Measurements from ENCODE around the gene VLDLR. TPM values are rescaled to one million over a fixed set of nuclear protein-coding genes. Genes with fewer than 3 reads are reported as not detected.

VLDLR gene
- total RNA-seq, 4 donors from 2014 or later = 1.6 to 9.6 (median 3.2) TPM

DNA sequence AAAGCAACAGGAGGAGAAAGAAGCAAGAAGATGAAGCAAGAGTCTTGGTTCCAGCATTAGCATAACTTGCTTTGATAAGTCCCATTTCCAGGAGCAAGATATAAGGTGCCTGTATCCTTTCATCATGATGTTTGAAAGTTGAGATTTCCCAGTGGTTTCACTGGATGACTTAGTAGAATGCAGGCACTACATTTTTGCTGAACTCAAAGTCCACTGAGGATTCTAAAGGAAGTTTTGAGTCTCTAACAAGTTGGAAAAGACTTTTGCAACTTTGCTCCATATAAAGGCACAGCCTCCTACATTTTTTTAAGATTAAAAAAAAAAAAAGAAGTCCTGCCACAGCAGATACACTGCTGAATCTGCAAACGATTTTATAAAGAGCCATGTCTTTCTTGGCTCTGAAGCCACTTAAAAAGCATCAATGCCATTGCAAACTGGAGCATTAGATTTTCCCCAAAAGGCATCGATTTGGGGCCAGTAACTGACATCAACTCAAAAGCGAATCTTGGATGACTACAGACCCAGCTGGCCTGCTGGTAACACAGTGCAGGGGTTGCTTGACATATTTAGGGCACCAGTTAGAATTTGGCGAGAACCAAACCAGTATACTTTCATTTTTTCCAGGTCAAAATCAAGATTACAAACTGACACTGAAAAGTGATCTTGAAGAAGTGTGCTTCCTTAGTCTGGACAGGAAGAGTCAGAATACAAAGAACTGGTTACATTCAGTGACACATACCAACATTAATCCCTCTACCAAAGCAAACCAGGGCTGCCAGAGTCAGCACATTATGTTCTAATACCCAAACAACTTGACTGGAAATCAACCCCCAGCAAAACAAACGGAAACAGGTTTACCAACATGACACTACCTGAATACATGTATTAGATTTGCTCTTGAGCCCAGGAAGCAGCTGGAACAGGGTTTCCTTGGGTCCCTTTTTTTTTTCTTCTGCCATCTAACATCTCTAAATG, 56.6 kb downstream of the VLDLR start:
- DNase-seq (ENCODE audit: low spot score in 2 of 2) = no peak
- TF ChIP-seq POLR2A (IDR thresholded peaks at IDR 0.05) = no peak
- TF ChIP-seq, protein P1, sequence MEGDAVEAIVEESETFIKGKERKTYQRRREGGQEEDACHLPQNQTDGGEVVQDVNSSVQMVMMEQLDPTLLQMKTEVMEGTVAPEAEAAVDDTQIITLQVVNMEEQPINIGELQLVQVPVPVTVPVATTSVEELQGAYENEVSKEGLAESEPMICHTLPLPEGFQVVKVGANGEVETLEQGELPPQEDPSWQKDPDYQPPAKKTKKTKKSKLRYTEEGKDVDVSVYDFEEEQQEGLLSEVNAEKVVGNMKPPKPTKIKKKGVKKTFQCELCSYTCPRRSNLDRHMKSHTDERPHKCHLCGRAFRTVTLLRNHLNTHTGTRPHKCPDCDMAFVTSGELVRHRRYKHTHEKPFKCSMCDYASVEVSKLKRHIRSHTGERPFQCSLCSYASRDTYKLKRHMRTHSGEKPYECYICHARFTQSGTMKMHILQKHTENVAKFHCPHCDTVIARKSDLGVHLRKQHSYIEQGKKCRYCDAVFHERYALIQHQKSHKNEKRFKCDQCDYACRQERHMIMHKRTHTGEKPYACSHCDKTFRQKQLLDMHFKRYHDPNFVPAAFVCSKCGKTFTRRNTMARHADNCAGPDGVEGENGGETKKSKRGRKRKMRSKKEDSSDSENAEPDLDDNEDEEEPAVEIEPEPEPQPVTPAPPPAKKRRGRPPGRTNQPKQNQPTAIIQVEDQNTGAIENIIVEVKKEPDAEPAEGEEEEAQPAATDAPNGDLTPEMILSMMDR (IDR thresholded peaks at IDR 0.05) = no peak
- no peak overlapping the region for H3K4me3 ChIP-seq (ENCODE audit: low read depth, poor library complexity, severe bottlenecking)
- intact Hi-C loops (cut with DNase I; ENCODE audit: low total_unique reads) = no loop called here
- 45 to 52% methylated on average over 5 of the region's 5 CpGs for WGBS, 2 donors

DNA sequence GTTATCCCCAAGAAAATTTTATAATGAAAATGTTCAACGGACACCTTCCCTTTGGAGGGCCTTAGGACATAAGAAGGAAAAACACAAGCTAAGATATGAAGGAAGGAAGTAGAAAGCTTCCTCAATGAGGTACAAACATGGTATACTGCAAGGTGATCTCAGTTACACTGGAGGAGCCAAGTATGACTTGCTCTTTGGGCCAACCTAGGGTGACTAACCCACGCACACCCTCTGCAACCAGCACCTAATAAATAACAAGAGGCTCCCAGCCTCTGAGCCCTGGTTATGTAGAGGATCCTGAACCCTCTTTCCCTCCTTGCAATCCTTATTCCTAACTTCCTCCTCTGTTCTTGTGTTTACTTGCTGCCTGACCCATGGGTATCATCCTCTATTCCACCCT, 57.4 kb downstream of the VLDLR start:
- no peak overlapping the region for H3K4me3 ChIP-seq (ENCODE audit: low read depth, poor library complexity, severe bottlenecking)
- TF ChIP-seq, protein P1 (IDR thresholded peaks at IDR 0.05) = no peak
- TF ChIP-seq POLR2A (IDR thresholded peaks at IDR 0.05) = no peak
- WGBS, 2 donors = 43 to 73% methylated on average over 2 of the region's 2 CpGs
- intact Hi-C loops (cut with DNase I; ENCODE audit: low total_unique reads) = no loop called here
- DNase-seq (ENCODE audit: low spot score in 2 of 2) = no peak

DNA sequence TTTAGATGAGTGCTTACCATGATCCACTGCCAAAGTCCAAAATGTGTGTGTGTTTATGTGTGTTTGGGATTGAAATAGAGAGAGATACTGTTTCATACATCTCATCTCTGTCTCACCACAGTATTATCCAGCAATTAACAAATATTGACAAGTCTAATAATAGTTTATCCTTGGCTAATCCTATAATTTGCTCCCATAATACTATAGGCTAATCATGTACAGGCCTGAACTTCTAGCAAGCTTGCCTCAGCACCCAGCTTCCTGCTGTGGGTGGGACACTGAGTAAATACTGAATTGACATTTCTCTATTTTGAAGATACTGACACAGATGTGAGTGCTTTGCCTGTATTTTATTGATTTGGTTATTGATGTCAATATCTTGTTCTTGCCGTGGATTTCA, 60.4 kb downstream of the VLDLR start:
- TF ChIP-seq, protein P1 (IDR thresholded peaks at IDR 0.05) = no peak
- no peak for TF ChIP-seq POLR2A (IDR thresholded peaks at IDR 0.05)
- intact Hi-C loops (cut with DNase I; ENCODE audit: low total_unique reads) = no loop called here
- no peak for DNase-seq (ENCODE audit: low spot score in 2 of 2)
- H3K4me3 ChIP-seq (ENCODE audit: low read depth, poor library complexity, severe bottlenecking) = no peak overlapping the region
- 36 to 46% methylated on average over 1 of the region's 1 CpG for WGBS, 2 donors

DNA sequence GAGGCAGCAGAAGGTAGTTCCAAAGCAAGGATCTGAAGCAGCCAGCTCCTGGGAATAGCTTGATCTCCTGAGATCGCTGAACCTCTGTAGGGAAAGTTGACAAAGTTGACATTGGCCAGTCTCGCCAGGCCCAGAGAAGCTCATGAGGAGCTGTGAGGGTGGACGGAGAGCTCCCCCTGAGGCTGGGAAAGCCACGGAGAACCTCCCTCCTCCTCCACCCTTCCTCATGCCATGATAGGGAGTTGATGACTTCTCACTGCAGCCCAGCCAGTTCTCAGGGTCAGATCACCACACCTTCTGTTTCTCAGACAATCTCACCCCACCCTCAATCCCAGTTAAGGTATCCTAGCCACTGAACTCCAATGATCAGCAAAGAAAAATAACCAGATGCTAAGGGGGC, 65.3 kb downstream of the VLDLR start:
- WGBS, 2 donors = 83 to 89% methylated on average over 4 of the region's 4 CpGs
- intact Hi-C loops (cut with DNase I; ENCODE audit: low total_unique reads) = no loop called here
- H3K4me3 ChIP-seq (ENCODE audit: low read depth, poor library complexity, severe bottlenecking) = no peak overlapping the region
- DNase-seq (ENCODE audit: low spot score in 2 of 2) = no peak
- TF ChIP-seq, protein P1 (IDR thresholded peaks at IDR 0.05) = no peak
- no peak for TF ChIP-seq POLR2A (IDR thresholded peaks at IDR 0.05)

DNA sequence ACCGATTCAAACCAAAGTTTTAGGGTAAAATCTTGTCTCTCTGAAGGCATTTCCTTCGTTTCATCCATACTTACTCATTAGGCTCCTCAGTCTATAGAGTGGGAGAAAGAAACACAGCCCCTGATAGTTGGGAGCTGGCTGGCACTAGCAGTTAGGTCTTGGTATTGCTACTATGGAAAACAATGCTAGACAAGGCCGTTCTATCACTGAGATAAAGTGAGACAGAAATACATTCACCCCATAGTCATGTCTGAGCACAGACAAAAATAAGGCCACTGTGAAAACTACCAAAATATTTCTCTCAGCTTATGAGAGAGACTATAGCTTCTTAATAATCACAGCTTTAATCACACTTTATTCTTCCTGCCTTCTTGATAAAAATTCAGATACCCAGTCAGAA, 67.0 kb downstream of the VLDLR start:
- DNase-seq (ENCODE audit: low spot score in 2 of 2) = no peak
- H3K4me3 ChIP-seq (ENCODE audit: low read depth, poor library complexity, severe bottlenecking) = no peak overlapping the region
- intact Hi-C loops (cut with DNase I; ENCODE audit: low total_unique reads) = no loop called here
- TF ChIP-seq, protein P1 (IDR thresholded peaks at IDR 0.05) = no peak
- TF ChIP-seq POLR2A (IDR thresholded peaks at IDR 0.05) = no peak
- WGBS, 2 donors = 90 to 92% methylated on average over 3 of the region's 3 CpGs

Data from lower leg skin (tissue), 4 donors.